GM21786 (cell line): ENCODE results near the gene MAML2.

Experiments used
- ATAC-seq: cut with Tn5 transposase; IDR thresholded peaks from one replicate; pipeline ENCODE4 v1.9.1; 2021; ENCODE audit not compliant: unreplicated experiment

Gene MAML2

DNA sequence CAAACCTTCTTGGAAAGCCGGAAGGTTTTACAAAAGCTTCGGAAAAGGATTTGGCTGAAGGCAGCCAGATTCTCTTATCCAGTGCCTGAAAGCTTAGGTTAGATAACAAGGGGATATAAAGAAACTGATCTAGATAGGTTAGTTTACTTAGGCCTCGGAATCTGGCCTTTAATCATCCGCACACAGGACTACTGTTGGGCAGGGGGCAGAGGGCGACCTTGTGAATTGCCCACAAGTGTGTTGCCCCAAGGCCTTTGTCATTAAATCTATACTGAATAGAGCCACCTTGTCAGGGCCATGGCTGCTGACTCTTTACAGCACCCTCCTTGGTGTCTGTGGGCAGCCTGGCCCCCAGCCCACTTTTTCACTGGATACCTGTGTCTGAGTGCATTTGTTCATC is 409.4 kb downstream of the MAML2 start:
- ATAC-seq = no peak

DNA sequence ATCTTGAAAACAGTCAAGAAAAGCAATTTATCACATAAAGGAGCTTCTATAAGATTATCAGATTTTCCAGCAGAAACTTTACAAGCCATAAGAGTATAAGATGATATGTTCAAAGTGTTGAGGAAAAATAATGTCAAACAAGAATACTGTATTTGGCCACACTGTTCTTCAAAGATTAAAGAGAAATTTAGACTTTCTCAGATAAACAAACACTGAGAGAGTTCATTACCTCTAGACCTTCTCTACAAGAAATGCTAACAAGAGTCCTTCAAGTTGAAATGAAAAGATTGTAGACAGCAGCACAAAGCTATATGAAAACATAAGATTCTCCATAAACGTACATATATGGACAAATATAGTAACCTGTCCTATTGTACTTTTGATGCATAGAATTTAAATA is 411.1 kb downstream of the MAML2 start:
- no peak for ATAC-seq

DNA sequence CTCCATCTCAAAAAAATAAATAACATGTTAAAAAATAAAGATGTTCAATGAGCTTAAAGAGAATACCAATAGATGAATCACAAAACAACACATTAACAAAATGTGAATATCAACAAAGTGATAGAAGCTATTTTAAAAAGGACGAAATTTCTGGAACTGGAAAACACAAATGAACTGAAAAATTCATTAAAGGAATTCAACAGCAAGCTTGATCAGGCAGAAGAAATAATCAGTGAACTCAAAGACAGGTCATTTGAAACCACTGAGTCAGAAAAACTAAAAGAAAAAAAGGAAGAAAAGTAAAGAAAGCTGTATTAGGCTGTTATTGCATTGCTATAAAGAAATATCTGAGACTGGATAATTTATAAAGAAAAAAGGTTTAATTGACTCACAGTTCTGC is 412.0 kb downstream of the MAML2 start:
- no peak for ATAC-seq

DNA sequence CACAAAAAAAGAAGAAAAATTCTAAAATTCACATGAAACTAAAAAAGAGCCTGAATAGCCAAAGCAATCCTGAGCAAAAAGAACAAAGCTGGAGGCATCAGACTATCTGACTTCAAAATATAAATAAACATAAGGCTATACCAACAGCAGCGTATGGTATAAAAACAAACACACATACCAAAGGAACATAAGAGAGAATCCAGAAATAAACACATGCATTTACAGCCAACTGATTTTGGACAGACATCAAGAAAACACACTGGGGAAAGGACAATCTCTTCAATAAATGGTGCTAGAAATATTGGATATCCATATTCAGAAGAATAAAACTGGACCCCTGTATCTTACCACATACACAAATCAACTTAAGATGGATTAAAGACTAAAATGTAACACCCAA is 416.3 kb downstream of the MAML2 start:
- no peak for ATAC-seq
